Globus pallidus (tissue), 1 donor: Measurements from ENCODE around the gene ADGRE2.
A peak's percentile ranks its signal among the peaks of the same experiment; 100 is the strongest.
"Not testable (repeated sequence)": the region's sequence is repeated elsewhere in the genome, so short reads cannot be mapped to it uniquely, and the experiment has no call there.

Experiments
- DNase-seq: peaks from one replicate; pipeline ENCODE4 v3.0.0-alpha.2; 2015; ENCODE audit warnings: low spot score

The ADGRE2 gene

GRCh38 chr19:14778110-14778845, at the start of gene ADGRE2:
Gene ADGRE2, minus strand, starts transcription at chr19:14778560. Its CDS starts 1,804 bp downstream, at chr19:14776756.
- not testable (repeated sequence) for DNase-seq

GRCh38 chr19:14826006-14826405, 47.6 kb upstream of the ADGRE2 start:
- DNase-seq: no peak

- no peak for DNase-seq
These were observed 43.6 kb upstream of the ADGRE2 start for GRCh38 chr19:14821937-14822336.

- DNase-seq: no peak
These were observed 40.2 kb upstream of the ADGRE2 start for GRCh38 chr19:14818588-14818987.

- DNase-seq: no peak
These were observed 38.7 kb upstream of the ADGRE2 start for GRCh38 chr19:14817052-14817451.

- DNase-seq: no peak
These were observed 36.8 kb upstream of the ADGRE2 start for GRCh38 chr19:14814982-14815652.

- no peak for DNase-seq
These were observed 31.1 kb upstream of the ADGRE2 start for GRCh38 chr19:14809272-14810057.

- no peak for DNase-seq
These were observed 26.4 kb upstream of the ADGRE2 start for GRCh38 chr19:14804765-14805164.

- no peak for DNase-seq
These were observed 20.4 kb upstream of the ADGRE2 start for GRCh38 chr19:14798760-14799159.

- no peak for DNase-seq
These were observed 17.7 kb upstream of the ADGRE2 start for GRCh38 chr19:14796021-14796420.

GRCh38 chr19:14795078-14795721, 16.8 kb upstream of the ADGRE2 start:
- no peak for DNase-seq

- DNase-seq: not testable (repeated sequence)
These were observed 13.9 kb upstream of the ADGRE2 start for GRCh38 chr19:14792250-14792649.

GRCh38 chr19:14786421-14786851, 8.1 kb upstream of the ADGRE2 start:
- DNase-seq: no peak

- DNase-seq: peak; percentile 42
These were observed 6.9 kb upstream of the ADGRE2 start for GRCh38 chr19:14785102-14785793.

GRCh38 chr19:14784730-14785101, 6.4 kb upstream of the ADGRE2 start:
- DNase-seq: peak; percentile 47

GRCh38 chr19:14783410-14783998, 5.1 kb upstream of the ADGRE2 start:
- DNase-seq: not testable (repeated sequence)

- no peak for DNase-seq
These were observed 4.5 kb upstream of the ADGRE2 start for GRCh38 chr19:14782626-14783409.

- not testable (repeated sequence) for DNase-seq
These were observed 3.6 kb upstream of the ADGRE2 start for GRCh38 chr19:14781713-14782536.

- not testable (repeated sequence) for DNase-seq
These were observed 2.4 kb upstream of the ADGRE2 start for GRCh38 chr19:14780622-14781225.
